OCI-LY1 (cell line): Measurements from ENCODE around the gene BHLHE40.

Source experiments
- H2AFZ ChIP-seq: fragments of 200-600 bp; sonication (generic), shearing (Covaris generic); 2 replicates; pipeline ENCODE4 v1.6.0; 2014; ENCODE audit warnings: antibody characterized with exemption, mild to moderate bottlenecking, low read length
- H3F3A ChIP-seq: fragments of 200-600 bp; sonication (generic), shearing (Covaris generic); 2 replicates; pipeline ENCODE4 v1.6.0; 2014; ENCODE audit warnings: mild to moderate bottlenecking, antibody characterized with exemption, low read length, moderate library complexity; ENCODE audit not compliant: insufficient read depth
- H3K27ac ChIP-seq: fragments of 200-600 bp; sonication (generic); 2 replicates; pipeline ENCODE4 v1.5.1; 2014; ENCODE audit warnings: low read length, mixed run types, mild to moderate bottlenecking, low read depth; ENCODE audit not compliant: poor library complexity, severe bottlenecking
- H3K27me3 ChIP-seq: fragments of 200-600 bp; sonication (generic); 2 replicates; pipeline ENCODE4 v1.6.0; 2014; ENCODE audit warnings: antibody characterized with exemption, mild to moderate bottlenecking, low read length, moderate library complexity; ENCODE audit not compliant: insufficient read depth
- H3K36me3 ChIP-seq: fragments of 200-600 bp; sonication (generic); 2 replicates; pipeline ENCODE4 v1.6.1; 2014; ENCODE audit warnings: mild to moderate bottlenecking, antibody characterized with exemption, low read length, moderate library complexity, mixed read lengths; ENCODE audit not compliant: insufficient read depth
- H3K4me1 ChIP-seq: fragments of 200-600 bp; sonication (generic); 2 replicates; pipeline ENCODE4 v1.5.1; 2014; ENCODE audit warnings: mild to moderate bottlenecking, low read length, moderate library complexity; ENCODE audit not compliant: insufficient read depth, severe bottlenecking
- H3K4me2 ChIP-seq: fragments of 200-600 bp; sonication (generic), shearing (Covaris generic); 2 replicates; pipeline ENCODE4 v1.6.1; 2014; ENCODE audit warnings: low read length
- H3K4me3 ChIP-seq: fragments of 200-600 bp; sonication (generic); 2 replicates; pipeline ENCODE4 v1.5.1; 2014; ENCODE audit warnings: low read length, low read depth, mild to moderate bottlenecking, mixed read lengths; ENCODE audit not compliant: poor library complexity, severe bottlenecking
- H3K79me2 ChIP-seq: fragments of 200-600 bp; shearing (Covaris generic); 2 replicates; pipeline ENCODE4 v1.6.1; 2016; ENCODE audit warnings: mixed run types, low read length, mixed read lengths; ENCODE audit not compliant: insufficient read depth
- H3K9ac ChIP-seq: fragments of 200-600 bp; sonication (generic), shearing (Covaris generic); 2 replicates; pipeline ENCODE4 v1.6.1; 2014; ENCODE audit warnings: mild to moderate bottlenecking, low read length, mixed read lengths
- H3K9me2 ChIP-seq: fragments of 200-600 bp; sonication (generic), shearing (Covaris generic); 2 replicates; pipeline ENCODE4 v1.6.1; 2014; ENCODE audit warnings: low read depth, mild to moderate bottlenecking, low read length, mixed read lengths
- H3K9me3 ChIP-seq: fragments of 200-600 bp; shearing (Covaris generic); 2 replicates; pipeline ENCODE4 v1.6.1; 2014; ENCODE audit warnings: low read length, mixed read lengths
- H4K20me1 ChIP-seq: fragments of 200-600 bp; sonication (generic), shearing (Covaris generic); 2 replicates; pipeline ENCODE4 v1.6.0; 2016; ENCODE audit warnings: mild to moderate bottlenecking, low read length; ENCODE audit not compliant: insufficient read depth
- EZH2 ChIP-seq: fragments of 200-600 bp; sonication (generic), shearing (Covaris generic); IDR thresholded peaks from 2 replicates; pipeline ENCODE4 v1.8.0; 2017; ENCODE audit warnings: borderline replicate concordance, mixed run types, mild to moderate bottlenecking, antibody characterized with exemption, low read length, moderate library complexity, mixed read lengths
- TF ChIP-seq, protein P1 (sequence below): fragments of 200-600 bp; sonication (generic), shearing (Covaris generic); IDR thresholded peaks from 2 replicates; pipeline ENCODE4 v1.5.1; 2017; ENCODE audit warnings: mild to moderate bottlenecking, antibody characterized with exemption, low read length, moderate library complexity, mixed read lengths

BHLHE40 gene

DNA sequence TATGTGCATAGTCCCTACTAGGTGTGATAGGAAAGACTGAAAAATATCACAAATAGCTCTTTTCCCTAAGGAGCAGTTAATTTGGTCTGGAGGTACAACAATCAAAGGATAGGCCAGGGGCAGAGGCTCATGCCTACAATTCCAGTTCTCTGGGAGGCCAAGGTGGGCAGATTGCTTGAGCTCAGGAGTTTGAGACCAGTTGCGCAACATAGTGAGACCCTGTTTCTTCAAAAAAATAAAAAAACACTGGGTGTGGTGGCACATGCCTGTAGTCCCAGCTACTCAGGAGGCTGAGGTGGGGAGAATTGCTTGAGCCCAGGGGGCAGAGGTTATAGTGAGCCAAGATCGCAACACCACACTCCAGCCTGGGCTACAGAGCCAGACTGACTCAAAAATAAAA is 30.2 kb upstream of the BHLHE40 start:
- no peak overlapping the region for H3K9ac ChIP-seq
- TF ChIP-seq, protein P1, sequence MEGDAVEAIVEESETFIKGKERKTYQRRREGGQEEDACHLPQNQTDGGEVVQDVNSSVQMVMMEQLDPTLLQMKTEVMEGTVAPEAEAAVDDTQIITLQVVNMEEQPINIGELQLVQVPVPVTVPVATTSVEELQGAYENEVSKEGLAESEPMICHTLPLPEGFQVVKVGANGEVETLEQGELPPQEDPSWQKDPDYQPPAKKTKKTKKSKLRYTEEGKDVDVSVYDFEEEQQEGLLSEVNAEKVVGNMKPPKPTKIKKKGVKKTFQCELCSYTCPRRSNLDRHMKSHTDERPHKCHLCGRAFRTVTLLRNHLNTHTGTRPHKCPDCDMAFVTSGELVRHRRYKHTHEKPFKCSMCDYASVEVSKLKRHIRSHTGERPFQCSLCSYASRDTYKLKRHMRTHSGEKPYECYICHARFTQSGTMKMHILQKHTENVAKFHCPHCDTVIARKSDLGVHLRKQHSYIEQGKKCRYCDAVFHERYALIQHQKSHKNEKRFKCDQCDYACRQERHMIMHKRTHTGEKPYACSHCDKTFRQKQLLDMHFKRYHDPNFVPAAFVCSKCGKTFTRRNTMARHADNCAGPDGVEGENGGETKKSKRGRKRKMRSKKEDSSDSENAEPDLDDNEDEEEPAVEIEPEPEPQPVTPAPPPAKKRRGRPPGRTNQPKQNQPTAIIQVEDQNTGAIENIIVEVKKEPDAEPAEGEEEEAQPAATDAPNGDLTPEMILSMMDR = no peak
- no peak for TF ChIP-seq EZH2
- H3K27me3 ChIP-seq = no peaks in the 10 kb centered on the region
- H3K27ac ChIP-seq = no peak overlapping the region
- no peaks in the 10 kb centered on the region for H4K20me1 ChIP-seq
- H3K4me1 ChIP-seq = no peaks in the 10 kb centered on the region
- no peak overlapping the region for H3K4me3 ChIP-seq
- H3K79me2 ChIP-seq = no peaks in the 10 kb centered on the region
- no peaks in the 10 kb centered on the region for H3F3A ChIP-seq
- no peaks in the 10 kb centered on the region for H3K36me3 ChIP-seq
- no peak overlapping the region for H2AFZ ChIP-seq
- no peaks in the 10 kb centered on the region for H3K9me2 ChIP-seq
- H3K4me2 ChIP-seq = no peak overlapping the region
- H3K9me3 ChIP-seq = no peaks in the 10 kb centered on the region

DNA sequence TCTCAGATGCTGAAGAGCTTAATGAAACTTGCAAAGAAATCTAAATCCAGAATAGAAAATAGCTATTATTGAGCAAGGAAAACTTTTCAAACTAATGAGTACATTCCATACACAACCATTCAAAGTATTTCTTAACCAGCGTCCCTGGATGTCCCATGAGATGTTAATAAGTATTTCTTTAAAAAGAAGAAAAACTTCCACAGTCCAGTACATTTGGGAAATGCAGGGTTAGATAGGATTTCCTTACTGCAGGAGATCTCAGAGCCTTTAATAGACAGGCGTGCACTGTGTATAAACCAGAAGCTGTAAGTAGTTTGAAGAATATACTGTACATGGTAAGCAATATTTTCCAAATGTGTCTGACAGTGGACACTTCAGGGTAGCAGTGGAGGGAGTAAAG is 29.6 kb upstream of the BHLHE40 start:
- Histone ChIP-seq H3K9me3 (no peaks in the 10 kb centered on the region), H3K9ac (no peak overlapping the region), H2AFZ (no peak overlapping the region), H3K36me3 (no peaks in the 10 kb centered on the region), H3K4me3 (no peak overlapping the region), H3K9me2 (no peaks in the 10 kb centered on the region), H3K4me1 (no peaks in the 10 kb centered on the region), H3K27ac (no peak overlapping the region), H4K20me1 (no peaks in the 10 kb centered on the region), H3F3A (no peaks in the 10 kb centered on the region), H3K79me2 (no peaks in the 10 kb centered on the region), H3K4me2 (no peak overlapping the region), H3K27me3 (no peaks in the 10 kb centered on the region)
- no peak for TF ChIP-seq EZH2
- TF ChIP-seq, protein P1 = no peak

DNA sequence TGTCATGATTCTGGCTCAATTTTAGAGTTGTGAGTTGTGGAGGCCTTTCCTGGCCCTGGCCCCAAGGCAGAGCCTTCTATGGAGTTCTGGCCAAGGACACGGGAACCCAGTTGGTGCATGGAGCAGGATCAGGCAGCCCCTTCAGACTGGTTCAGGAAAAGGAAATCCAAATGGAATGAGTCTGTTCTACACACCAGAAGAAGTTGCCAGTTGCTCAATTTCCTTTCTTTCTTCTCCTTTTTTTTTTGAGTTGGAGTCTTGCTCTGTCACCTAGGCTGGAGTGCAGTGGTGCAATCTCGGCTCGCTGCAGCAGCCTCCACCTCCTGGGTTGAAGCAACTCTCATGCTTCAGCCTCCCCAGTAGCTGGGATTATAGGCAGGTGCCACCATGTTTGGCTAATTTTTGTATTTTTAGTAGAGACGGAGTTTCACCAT is 28.9 kb upstream of the BHLHE40 start:
- H3K36me3 ChIP-seq = no peaks in the 10 kb centered on the region
- H3K4me3 ChIP-seq = no peak overlapping the region
- H3K27ac ChIP-seq = no peak overlapping the region
- H3K9ac ChIP-seq = no peak overlapping the region
- TF ChIP-seq, protein P1 = no peak
- no peak for TF ChIP-seq EZH2
- no peaks in the 10 kb centered on the region for H3K79me2 ChIP-seq
- H2AFZ ChIP-seq = no peak overlapping the region
- H4K20me1 ChIP-seq = no peaks in the 10 kb centered on the region
- no peaks in the 10 kb centered on the region for H3K27me3 ChIP-seq
- no peaks in the 10 kb centered on the region for H3K9me3 ChIP-seq
- H3K4me1 ChIP-seq = no peaks in the 10 kb centered on the region
- H3K4me2 ChIP-seq = no peak overlapping the region
- H3K9me2 ChIP-seq = no peaks in the 10 kb centered on the region
- no peaks in the 10 kb centered on the region for H3F3A ChIP-seq
